Body of pancreas (tissue), 4 donors: ENCODE measurements around the gene TCHH. TPM values are rescaled to one million over a fixed set of nuclear protein-coding genes. Genes with fewer than 3 reads are reported as not detected.

Source experiments
- ATAC-seq: fragments of 150-250 bp; one replicate; pipeline ENCODE4 v1.9.1; 2016
- DNase-seq, 4 donors: peaks; one replicate each; pipeline ENCODE4 v3.0.0-alpha.2; 2019
- H3K27ac ChIP-seq, 4 donors: fragments of 200-600 bp; sonication (generic); 1 replicate in 3 of 4; 2 replicates in 1 of 4; pipeline versions ENCODE4 v1.5.1 to v1.6.1; 2016 to 2019; ENCODE audit warnings: mild to moderate bottlenecking in 1 of 4, mixed read lengths in 1 of 4, moderate library complexity in 1 of 4
- H3K27me3 ChIP-seq, 2 donors: fragments of 200-600 bp; sonication (generic); one replicate each; pipeline ENCODE4 v1.6.0; 2016; ENCODE audit warnings: mild to moderate bottlenecking in 1 of 2
- H3K36me3 ChIP-seq, 2 donors: fragments of 200-600 bp; sonication (generic); replicated peaks in 1 of 2; 2 replicates each; pipeline ENCODE4 v1.5.1; 2016; ENCODE audit warnings: low read depth in 2 of 2; ENCODE audit not compliant: insufficient read depth in 1 of 2
- H3K4me1 ChIP-seq: fragments of 200-600 bp; sonication (generic); one replicate; pipeline ENCODE4 v1.6.0; 2016
- H3K4me3 ChIP-seq, 2 donors: fragments of 200-600 bp; sonication (generic); 1 replicate in 1 of 2; 2 replicates in 1 of 2; pipeline ENCODE4 v1.5.1; 2016 to 2019
- H3K9me3 ChIP-seq, 3 donors: fragments of 200-600 bp; sonication (generic); 1 replicate in 2 of 3; 2 replicates in 1 of 3; pipeline ENCODE4 v1.5.1; 2016
- CTCF ChIP-seq, 7 experiments: fragments of 450-650 bp in 4 of 7; fragments of 200-600 bp in 3 of 7; sonication (generic) in 3 of 7; IDR thresholded peaks; one replicate each; pipeline ENCODE4 v1.5.1; 2016 to 2019; ENCODE audit warnings: antibody characterized with exemption in 7 of 7
- POLR2A ChIP-seq, 3 donors: fragments of 450-650 bp; IDR thresholded peaks; one replicate each; pipeline ENCODE4 v1.6.1; 2016; ENCODE audit warnings: antibody characterized with exemption in 3 of 3, mild to moderate bottlenecking in 2 of 3
- WGBS, 2 donors: methylation state at CpG; one replicate each; pipeline ENCODE4 v1.1.5; 2017; 5-methylcytosine and 5-hydroxymethylcytosine counted together
- intact Hi-C: fragments of 100-400 bp; cut with DNase I; formaldehyde crosslinking; loops from one replicate; pipeline ENCODE4 v1.15.1; 2023
- total RNA-seq, 2 donors: library from RNA; depleted of rRNA; stranded (reverse); fragments of >200 nt; gene quantifications; one replicate each; pipeline ENCODE4 v1.1.0, GENCODE V29; 2016

The TCHH gene
- total RNA-seq, 2 donors from 2014 or later = under 0.01 TPM; not detected in 1

- Histone ChIP-seq H3K9me3 (no peaks in the 10 kb centered on the region), H3K4me3 (no peak overlapping the region), H3K4me1 (no peaks in the 10 kb centered on the region), H3K36me3 (no peaks in the 10 kb centered on the region), H3K27me3 (no peaks in the 10 kb centered on the region), H3K27ac (no peak overlapping the region)
- ATAC-seq = no peak
- no peak for DNase-seq
- TF ChIP-seq POLR2A (IDR thresholded peaks at IDR 0.05) (no peak), CTCF (IDR thresholded peaks at IDR 0.05) (no peak)
- intact Hi-C loops = no loop called here
These were observed 14.9 kb upstream of the TCHH start for GRCh38 chr1:152130186-152130585.

- no peak for DNase-seq
- no peaks in the 10 kb centered on the region for H3K27me3 ChIP-seq
These were observed 12.4 kb upstream of the TCHH start for GRCh38 chr1:152127673-152128072.

GRCh38 chr1:152125834-152126443 is 10.7 kb upstream of the TCHH start:
- no peaks in the 10 kb centered on the region for H3K27me3 ChIP-seq
- no peak overlapping the region for H3K4me3 ChIP-seq
- no peaks in the 10 kb centered on the region for H3K9me3 ChIP-seq
- WGBS, 2 donors = 52 to 56% methylated on average over 4 to 6 of the region's 6 CpGs
- no peak for TF ChIP-seq POLR2A (IDR thresholded peaks at IDR 0.05)
- no peak for TF ChIP-seq CTCF (IDR thresholded peaks at IDR 0.05)
- no peak for DNase-seq
- H3K27ac ChIP-seq = no peak overlapping the region
- ATAC-seq = no peak
- no peaks in the 10 kb centered on the region for H3K4me1 ChIP-seq
- H3K36me3 ChIP-seq = no peaks in the 10 kb centered on the region
- intact Hi-C loops = no loop called here

More at GRCh38 chr1:152127673-152128072, 12.4 kb upstream of the TCHH start:
- no peak for ATAC-seq
- TF ChIP-seq POLR2A (IDR thresholded peaks at IDR 0.05) = no peak
- no peak for TF ChIP-seq CTCF (IDR thresholded peaks at IDR 0.05)
- no peaks in the 10 kb centered on the region for H3K4me1 ChIP-seq
- H3K27ac ChIP-seq = no peak overlapping the region
- H3K4me3 ChIP-seq = no peak overlapping the region
- H3K36me3 ChIP-seq = no peaks in the 10 kb centered on the region
- H3K9me3 ChIP-seq = no peaks in the 10 kb centered on the region
- intact Hi-C loops = no loop called here

GRCh38 chr1:152118915-152119314 is 3.7 kb upstream of the TCHH start:
- no peaks in the 10 kb centered on the region for H3K9me3 ChIP-seq
- H3K27me3 ChIP-seq = peaks cover 0 to 8% of the 10 kb centered on the region in 2 donors
- no peak overlapping the region for H3K27ac ChIP-seq
- H3K4me1 ChIP-seq = no peaks in the 10 kb centered on the region
- ATAC-seq (no peak), DNase-seq (no peak)
- 95 to 100% methylated on average over 1 of the region's 1 CpG for WGBS, 2 donors
- H3K4me3 ChIP-seq = no peak overlapping the region
- intact Hi-C loops = no loop called here
- TF ChIP-seq CTCF (IDR thresholded peaks at IDR 0.05) = no peak
- H3K36me3 ChIP-seq = no peaks in the 10 kb centered on the region

- H3K27me3 ChIP-seq = peaks cover 0 to 49% of the 10 kb centered on the region in 2 donors
- TF ChIP-seq CTCF (IDR thresholded peaks at IDR 0.05) (no peak), POLR2A (IDR thresholded peaks at IDR 0.05) (no peak)
- peaks cover 49% of the 10 kb centered on the region for H3K4me1 ChIP-seq
- ATAC-seq (no peak), DNase-seq (no peak)
- no peaks in the 10 kb centered on the region for H3K36me3 ChIP-seq
- peaks cover 0 to 9% (median 0%) of the 10 kb centered on the region in 3 donors for H3K9me3 ChIP-seq
- intact Hi-C loops = no loop called here
- 16 to 23% methylated on average over 13 of the region's 13 CpGs for WGBS, 2 donors
- H3K27ac ChIP-seq = no peak overlapping the region
- H3K4me3 ChIP-seq = no peak overlapping the region
These were observed 2.3 kb downstream of the TCHH start for GRCh38 chr1:152112885-152113432.
